Measurements from ENCODE around the gene CFAP77.
A peak's percentile ranks its signal among the peaks of the same experiment; 100 is the strongest.

Gene CFAP77

GRCh38 chr9:132487980-132488535 is 78.0 kb downstream of the CFAP77 start:
- no peak for DNase-seq (ENCODE audit: low read depth, low spot score)

GRCh38 chr9:132488626-132489025 is 78.6 kb downstream of the CFAP77 start:
- DNase-seq (ENCODE audit: low read depth, low spot score) = no peak

- no peak for DNase-seq (ENCODE audit: low read depth, low spot score)
Measured at GRCh38 chr9:132489536-132489935, 79.5 kb downstream of the CFAP77 start.

- no peak for DNase-seq (ENCODE audit: low read depth, low spot score)
Measured at GRCh38 chr9:132494857-132495256, 84.8 kb downstream of the CFAP77 start.

- no peak for DNase-seq (ENCODE audit: low read depth, low spot score)
Measured at GRCh38 chr9:132497731-132498130, 87.7 kb downstream of the CFAP77 start.

GRCh38 chr9:132498531-132499210 is 88.7 kb downstream of the CFAP77 start:
- peak; percentile 15 for DNase-seq (ENCODE audit: low read depth, low spot score)

GRCh38 chr9:132499251-132499650 is 89.2 kb downstream of the CFAP77 start:
- no peak for DNase-seq (ENCODE audit: low read depth, low spot score)

GRCh38 chr9:132500193-132500592 is 90.2 kb downstream of the CFAP77 start:
- DNase-seq (ENCODE audit: low read depth, low spot score) = no peak

GRCh38 chr9:132502480-132502879 is 92.5 kb downstream of the CFAP77 start:
- no peak for DNase-seq (ENCODE audit: low read depth, low spot score)

- DNase-seq (ENCODE audit: low read depth, low spot score) = no peak
Measured at GRCh38 chr9:132503116-132503515, 93.1 kb downstream of the CFAP77 start.

GRCh38 chr9:132504488-132504887 is 94.5 kb downstream of the CFAP77 start:
- DNase-seq (ENCODE audit: low read depth, low spot score) = no peak

- no peak for DNase-seq (ENCODE audit: low read depth, low spot score)
Measured at GRCh38 chr9:132505991-132506655, 96.1 kb downstream of the CFAP77 start.

- no peak for DNase-seq (ENCODE audit: low read depth, low spot score)
Measured at GRCh38 chr9:132506977-132507669, 97.1 kb downstream of the CFAP77 start.

GRCh38 chr9:132507670-132508469 is 97.9 kb downstream of the CFAP77 start:
- peak; percentile 81 for DNase-seq (ENCODE audit: low read depth, low spot score)

GRCh38 chr9:132509928-132510874 is 100.2 kb downstream of the CFAP77 start:
- peak; percentile 39 for DNase-seq (ENCODE audit: low read depth, low spot score)

GRCh38 chr9:132511191-132511999 is 101.4 kb downstream of the CFAP77 start:
- DNase-seq (ENCODE audit: low read depth, low spot score) = no peak

- no peak for DNase-seq (ENCODE audit: low read depth, low spot score)
Measured at GRCh38 chr9:132513416-132513815, 103.4 kb downstream of the CFAP77 start.

GRCh38 chr9:132514011-132514744 is 104.2 kb downstream of the CFAP77 start:
- peak; percentile 45 for DNase-seq (ENCODE audit: low read depth, low spot score)

GRCh38 chr9:132514821-132515220 is 104.8 kb downstream of the CFAP77 start:
- DNase-seq (ENCODE audit: low read depth, low spot score) = no peak
